ENCODE data around the gene PCBP3.
A peak's percentile ranks its signal among the peaks of the same experiment; 100 is the strongest.
"Not testable (repeated sequence)": the region's sequence is repeated elsewhere in the genome, so short reads cannot be mapped to it uniquely, and the experiment has no call there.

PCBP3 gene

DNA sequence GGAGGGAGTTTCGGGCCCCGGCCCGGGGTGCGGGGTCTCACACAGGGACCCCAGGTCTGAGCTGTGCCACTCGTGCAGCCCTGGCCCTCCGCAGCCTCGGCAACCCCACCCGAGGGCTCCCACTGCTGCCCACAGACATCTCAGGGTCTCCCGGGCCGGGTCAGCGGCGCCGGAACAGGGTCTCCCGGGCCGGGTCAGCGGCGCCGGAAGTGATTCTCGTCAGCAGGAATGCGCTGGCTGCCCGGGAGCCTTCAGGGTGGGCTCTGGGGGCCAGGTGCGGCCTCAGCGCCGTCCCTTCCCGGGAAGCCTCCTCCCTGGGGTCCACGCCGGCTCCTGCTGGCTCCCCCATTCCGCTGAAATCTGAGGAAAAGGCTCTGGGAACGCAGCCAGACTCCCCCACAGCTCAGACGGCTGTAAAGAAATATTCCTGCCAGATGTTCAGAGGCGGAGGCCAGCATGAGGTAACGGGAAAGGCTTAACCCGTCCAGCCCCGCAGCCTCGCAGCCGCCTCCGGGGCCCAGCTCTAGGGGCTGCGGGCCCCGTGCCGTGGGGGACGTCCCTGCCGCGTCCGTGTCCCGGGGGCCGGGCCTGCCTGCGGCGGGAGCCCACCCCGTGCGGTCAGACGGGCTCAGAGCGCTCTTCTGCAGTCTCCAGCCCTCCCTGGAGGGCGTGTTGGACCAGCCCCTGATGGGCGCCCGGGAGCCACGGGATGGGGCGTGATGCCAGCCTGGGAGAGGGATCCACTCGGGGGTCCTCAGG, 329.4 kb downstream of the PCBP3 start:
- DNase-seq (ENCODE audit: extremely low read depth in 1 of 2, low read depth in 1 of 2) = no peak

DNA sequence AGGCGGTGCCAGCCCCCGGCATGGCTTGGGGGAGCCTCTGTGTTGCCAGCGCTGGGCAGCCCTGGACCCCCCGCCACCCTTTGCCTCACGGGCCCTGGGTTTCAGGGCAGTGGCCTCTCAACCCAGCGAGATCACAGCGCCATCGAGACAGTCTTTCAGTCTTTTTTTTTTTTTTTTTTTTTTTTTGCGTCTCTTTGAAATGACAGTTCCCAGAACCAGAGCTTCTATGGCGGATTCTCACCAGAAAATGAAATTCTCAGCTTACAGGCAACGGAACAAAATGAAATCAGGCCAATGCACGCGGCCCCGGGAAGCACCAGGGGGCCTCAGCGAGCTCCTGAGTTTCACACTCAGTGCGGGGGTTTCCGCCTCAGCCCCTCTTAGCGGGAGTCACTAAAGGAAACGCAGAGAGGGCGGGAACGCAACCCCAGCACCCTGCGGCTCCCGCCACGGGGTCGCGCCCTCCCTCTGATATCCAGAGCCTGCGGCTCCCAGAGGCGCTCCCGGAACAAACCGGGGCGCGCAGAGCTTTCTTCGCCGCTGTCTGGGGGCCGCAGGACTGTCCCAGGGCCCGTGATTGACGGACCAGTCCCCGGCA, 330.0 kb downstream of the PCBP3 start:
- peak; percentile 57 to 73 for DNase-seq (ENCODE audit: extremely low read depth in 1 of 2, low read depth in 1 of 2)

DNA sequence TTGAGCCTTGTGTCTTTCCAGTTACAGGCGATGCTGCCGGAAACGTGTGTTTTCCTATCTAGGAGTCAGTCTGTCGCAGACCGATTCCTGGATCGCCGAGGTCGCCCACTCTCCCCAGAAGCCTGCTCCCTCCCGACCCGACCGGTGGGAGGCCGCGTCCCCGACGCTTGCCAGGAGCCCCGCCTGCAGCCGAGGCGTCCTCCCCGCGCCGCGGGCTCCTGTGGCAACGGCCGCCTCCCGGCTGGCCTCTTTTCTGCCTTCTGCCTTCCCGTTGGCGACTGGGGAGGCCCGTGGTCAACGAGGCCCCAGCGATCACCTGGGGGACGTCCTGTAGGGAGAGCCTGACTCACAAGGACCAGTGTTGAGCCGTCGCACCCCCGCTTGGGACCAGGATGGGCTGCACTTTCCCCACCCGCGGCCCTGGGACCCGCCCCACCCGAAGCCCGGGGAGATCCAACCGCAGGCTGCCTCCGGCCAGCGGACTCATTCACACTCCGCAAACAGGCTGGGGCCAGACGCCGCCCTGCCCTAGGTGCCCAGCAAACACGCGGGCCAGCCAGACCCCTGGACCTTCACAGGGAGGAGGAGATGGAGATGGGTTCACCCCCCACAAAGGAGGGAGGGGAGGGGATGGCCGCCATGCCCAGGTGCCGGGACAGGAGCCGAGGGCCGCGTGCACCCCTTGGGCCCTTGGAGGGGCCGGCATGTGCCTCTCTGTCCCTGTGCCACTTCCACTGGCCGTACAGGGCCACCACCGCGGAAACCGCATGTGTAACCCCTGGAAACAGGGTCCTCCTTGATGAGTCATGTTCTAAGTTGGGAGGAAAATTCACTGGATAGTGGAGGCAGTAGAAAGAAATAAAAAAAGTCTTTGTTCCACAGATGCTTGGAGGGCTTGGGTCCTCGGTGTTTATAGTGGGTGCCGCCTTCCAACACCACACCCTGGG, 330.8 kb downstream of the PCBP3 start:
- no peak for DNase-seq (ENCODE audit: extremely low read depth in 1 of 2, low read depth in 1 of 2)

DNA sequence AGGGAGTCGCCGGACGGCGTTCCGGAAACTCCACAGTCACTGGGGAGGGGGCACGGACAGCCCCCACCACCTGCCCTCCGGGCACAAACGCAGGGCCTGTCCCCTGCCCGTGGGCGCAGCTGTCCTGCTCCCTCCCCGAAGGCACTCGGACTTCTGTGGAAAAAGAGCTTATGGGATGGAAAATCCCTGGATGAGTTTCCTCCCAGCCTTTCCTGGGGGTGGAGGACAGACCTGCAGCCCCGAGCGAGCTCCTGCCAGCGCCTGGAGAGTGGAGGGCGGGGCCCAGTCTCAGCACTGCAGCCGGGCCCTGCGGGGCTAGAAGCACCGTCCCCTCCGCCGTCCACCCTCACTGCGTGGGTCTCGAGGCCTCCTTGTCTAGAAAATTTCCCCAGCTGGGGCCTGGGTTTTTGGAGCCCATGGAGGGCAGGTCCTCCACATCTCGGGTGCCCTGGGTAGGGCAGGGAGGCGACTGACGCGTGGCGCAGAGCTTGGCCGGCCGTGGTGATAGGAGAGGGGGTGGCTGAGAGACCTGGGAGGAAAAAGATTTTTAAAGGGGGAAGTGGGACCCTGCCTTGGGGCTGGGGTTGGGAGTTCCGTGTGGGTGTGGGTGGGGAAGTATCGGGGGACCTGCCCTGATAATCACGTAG, 331.6 kb downstream of the PCBP3 start:
- DNase-seq (ENCODE audit: extremely low read depth in 1 of 2, low read depth in 1 of 2) = no peak

DNA sequence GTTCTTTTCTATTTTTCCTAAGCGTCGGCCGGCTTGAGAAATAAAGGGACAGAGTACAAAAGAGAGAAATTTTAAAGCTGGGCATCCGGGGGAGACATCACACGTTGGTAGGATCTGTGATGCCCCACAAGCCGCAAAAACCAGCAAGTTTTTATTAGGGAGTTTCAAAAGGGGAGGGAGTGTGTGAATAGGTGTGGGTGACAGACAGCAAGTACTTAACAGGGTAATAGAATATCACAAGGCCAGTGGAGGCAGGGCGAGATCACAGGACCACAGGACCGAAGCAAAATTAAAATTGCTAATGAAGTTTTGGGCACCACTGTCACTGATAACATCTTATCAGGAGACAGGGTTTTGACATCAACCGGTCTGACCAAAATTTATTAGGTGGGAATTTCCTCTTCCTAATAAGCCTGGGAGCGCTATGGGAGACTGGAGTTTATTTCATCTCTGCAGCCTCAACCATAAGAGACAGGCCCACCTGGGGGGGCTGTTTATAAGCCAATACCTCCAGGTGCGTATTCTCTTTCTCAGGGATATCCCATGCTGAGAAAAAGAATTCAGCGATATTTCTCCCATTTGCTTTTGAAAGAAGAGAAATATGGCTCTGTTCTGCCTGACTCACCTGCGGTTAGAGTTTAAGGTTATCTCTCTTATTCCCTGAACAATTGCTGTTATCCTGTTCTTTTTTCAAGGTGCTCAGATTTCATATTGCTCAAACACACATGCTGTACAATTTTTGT, 332.3 kb downstream of the PCBP3 start:
- DNase-seq (ENCODE audit: extremely low read depth in 1 of 2, low read depth in 1 of 2) = not testable (repeated sequence)

DNA sequence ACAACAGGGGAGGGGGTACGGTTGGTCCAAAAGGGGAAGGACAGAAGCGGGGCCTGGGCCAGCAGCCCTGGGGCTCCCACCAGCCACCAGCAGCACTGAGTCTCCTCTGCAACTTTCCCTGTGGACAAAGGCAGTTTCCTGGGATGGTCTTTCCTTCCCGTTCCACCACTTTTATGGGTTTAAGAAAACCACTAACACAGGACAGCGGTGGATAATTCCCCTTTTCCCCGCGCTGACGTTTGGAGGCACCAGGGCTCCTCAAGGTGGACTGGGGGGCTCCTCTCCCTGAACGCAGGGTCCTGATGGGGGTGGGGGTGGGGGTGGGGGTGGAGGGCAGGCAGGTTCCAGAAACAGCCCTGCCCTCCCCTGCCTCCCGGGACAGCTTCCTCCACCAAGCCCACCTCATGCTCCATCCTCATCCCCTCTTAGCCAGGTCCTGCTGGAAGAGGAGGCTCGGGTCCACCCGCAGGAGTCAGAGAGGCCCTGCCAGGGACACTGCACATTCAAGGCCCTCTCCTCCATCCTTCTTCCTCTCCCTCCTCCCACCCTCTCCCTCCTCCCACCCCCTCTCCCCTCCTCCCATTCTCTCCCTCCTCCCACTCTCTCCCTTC, 333.3 kb downstream of the PCBP3 start:
- DNase-seq (ENCODE audit: extremely low read depth in 1 of 2, low read depth in 1 of 2) = no peak

DNA sequence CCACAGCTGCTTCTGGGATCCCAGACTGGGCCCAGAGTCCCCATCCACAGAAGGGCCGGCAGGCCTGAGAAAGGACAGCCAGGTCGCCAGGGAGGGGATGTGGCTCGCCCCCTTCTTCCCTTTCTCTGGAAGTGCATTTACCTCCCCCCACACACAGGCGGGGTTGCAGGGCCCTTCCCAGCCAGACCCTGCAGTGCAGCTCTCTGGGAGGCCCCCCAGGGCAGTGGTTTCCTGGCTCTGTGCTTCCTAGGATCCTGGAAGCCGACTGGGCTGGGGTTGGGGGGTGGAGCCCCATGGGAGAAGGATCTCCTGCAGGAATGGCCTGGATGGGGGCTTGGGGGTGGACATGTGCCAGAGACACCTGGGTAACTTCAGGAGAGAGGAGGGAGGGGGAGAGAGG, 333.9 kb downstream of the PCBP3 start:
- DNase-seq (ENCODE audit: extremely low read depth in 1 of 2, low read depth in 1 of 2) = no peak

DNA sequence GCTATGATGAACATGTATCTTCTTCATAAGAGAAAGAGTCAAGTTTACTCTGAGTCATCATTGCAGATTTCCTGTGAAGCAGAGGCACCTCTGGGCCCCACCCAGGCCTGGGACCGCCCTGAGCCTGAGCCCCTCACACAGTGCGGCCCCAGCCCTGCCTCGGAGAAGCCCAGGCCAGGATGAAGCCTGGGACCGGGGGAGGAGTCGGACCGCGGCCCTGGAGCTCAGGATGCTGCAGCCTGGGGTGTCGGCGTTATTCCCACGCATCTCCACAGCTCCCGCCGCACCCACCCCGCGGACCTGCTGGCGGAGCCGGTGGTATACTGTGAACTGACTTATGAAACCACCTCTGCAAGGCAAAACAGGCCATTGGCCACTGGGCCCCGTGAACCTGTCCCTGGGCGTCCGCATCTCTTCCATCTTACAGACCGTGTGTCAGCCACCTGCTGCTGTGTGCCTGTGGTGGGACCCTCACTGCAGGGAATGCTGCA, 335.7 kb downstream of the PCBP3 start:
- no peak for DNase-seq (ENCODE audit: extremely low read depth in 1 of 2, low read depth in 1 of 2)

DNA sequence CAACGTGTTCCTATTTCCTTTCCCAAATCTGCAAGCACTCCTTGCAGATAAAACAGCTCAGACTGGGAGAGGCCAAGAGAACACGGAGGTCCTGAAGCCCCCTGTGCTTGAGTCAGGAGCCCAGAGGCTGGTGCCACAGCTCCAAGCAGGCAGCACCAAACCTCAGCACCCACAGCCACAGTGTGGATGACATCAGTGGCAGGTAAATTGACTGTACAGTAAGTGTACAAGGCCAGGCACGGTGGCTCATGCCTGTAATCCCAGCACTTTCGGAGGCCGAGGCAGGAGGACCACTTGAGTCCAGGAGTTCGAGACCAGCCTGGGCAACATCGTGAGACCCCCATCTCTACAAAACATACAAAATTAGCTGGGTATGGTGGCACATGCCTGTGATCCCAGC, 336.1 kb downstream of the PCBP3 start:
- DNase-seq (ENCODE audit: extremely low read depth in 1 of 2, low read depth in 1 of 2) = no peak

DNA sequence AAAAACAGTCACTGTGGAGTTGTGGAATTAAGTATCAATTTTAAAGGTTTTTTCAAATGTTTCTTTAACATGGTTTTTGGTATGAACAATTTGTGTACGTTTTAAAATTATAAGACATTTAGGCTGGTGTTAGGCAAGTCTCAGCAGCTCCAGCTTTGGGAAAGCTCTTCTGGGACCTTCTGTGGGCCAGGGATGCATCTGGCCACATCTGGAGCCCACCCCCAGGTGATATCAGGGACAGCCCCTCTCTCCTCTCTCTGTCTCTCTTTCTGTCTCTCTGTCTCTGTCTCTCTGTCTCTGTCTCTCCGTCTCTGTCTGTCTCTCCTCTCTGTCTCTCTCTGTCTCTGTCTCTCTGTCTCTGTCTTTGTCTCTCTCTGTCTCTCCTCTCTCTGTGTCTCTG, 336.7 kb downstream of the PCBP3 start:
- no peak for DNase-seq (ENCODE audit: extremely low read depth in 1 of 2, low read depth in 1 of 2)

DNA sequence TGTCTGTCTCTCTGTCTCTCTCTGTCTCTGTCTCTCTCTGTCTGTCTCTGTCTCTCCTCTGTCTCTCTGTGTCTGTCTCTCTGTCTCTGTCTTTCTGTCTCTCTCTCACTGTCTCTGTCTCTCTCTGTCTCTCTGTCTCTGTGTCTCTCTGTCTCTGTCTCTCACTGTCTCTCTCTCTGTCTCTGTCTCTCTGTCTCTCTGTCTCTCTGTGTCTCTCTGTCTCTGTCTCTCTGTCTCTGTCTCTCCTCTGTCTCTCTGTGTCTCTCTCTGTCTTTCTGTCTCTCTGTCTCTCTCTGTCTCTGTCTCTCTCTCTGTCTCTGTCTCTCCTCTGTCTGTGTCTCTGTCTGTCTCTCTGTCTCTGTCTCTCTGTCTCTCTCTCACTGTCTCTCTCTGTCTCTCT, 337.2 kb downstream of the PCBP3 start:
- no peak for DNase-seq (ENCODE audit: extremely low read depth in 1 of 2, low read depth in 1 of 2)

DNA sequence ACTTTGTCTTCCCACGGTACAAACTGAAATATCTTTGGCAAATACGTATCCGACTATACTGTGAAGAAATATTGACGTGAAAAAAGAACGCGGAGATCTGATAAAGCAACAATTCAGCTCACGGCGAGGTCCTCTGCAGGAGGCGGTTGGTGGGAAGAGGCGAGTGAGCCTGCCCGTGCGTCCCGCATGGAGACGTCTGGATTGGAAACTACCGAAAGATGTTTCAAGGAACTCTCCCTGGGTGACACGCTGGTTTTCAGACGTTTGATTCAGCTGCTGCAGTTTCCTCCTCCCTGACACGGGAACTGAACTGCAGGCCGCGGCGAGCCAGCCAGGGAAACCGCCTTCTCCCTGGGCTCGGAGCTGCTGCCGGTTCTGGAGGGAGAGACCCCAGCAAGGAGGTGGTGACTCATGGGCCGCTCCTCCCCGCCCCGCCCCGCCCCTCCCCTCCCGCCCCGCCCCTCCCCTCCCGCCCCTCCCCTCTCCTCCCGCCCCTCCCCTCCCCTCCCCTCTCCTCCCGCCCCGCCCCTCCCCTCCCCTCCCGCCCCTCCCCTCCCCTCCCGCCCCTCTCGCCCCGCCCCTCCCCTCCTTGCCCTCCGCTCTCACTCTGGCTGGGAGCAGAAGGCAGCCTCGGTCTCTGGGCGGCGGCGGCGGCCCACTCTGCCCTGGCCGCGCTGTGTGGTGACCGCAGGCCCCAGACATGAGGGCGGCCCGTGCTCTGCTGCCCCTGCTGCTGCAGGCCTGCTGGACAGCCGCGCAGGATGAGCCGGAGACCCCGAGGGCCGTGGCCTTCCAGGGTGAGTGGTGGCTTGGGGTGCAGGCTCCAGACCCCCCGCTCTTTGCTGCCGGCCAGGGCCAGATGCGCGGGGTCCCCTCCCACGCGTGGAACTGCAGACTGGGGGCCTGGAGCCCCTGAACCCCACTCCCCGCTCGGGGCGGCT, 337.9 kb downstream of the PCBP3 start, which contains the start of gene COL6A1:
Gene COL6A1 (plus strand): TSS at position 620 of the 941 bp plus-strand sequence. CDS start 81 bp downstream, at position 701.
- DNase-seq (ENCODE audit: extremely low read depth in 1 of 2, low read depth in 1 of 2) = peak; percentile 32 to 43

DNA sequence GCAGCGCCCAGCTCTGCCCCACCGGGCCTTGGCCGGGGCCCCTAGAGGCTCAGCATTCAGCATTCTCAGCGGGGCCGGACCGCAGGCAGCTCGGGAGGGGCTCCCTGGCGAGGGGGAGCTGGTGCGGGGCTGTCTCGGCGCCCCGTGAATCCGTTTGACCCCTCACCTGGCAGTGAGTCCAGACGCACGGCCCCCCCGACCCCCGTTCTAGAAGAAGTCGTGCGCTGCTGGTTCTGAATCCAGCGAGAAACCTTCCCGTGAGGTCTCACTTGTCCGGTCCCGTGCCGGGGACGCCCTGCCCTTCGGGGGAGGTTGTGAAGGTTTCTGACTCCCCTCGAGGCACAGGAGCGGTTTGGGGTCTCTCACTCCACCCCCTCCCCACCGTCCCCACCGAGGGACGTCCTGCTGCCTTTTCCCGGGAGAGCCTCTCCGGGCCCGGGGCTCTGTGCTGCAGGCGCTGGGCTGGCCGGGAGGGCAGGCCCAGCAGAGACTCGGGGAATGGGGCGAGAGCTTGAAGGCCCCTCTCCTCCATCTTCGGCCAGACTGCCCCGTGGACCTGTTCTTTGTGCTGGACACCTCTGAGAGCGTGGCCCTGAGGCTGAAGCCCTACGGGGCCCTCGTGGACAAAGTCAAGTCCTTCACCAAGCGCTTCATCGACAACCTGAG, 338.7 kb downstream of the PCBP3 start:
- DNase-seq (ENCODE audit: extremely low read depth in 1 of 2, low read depth in 1 of 2) = no peak

DNA sequence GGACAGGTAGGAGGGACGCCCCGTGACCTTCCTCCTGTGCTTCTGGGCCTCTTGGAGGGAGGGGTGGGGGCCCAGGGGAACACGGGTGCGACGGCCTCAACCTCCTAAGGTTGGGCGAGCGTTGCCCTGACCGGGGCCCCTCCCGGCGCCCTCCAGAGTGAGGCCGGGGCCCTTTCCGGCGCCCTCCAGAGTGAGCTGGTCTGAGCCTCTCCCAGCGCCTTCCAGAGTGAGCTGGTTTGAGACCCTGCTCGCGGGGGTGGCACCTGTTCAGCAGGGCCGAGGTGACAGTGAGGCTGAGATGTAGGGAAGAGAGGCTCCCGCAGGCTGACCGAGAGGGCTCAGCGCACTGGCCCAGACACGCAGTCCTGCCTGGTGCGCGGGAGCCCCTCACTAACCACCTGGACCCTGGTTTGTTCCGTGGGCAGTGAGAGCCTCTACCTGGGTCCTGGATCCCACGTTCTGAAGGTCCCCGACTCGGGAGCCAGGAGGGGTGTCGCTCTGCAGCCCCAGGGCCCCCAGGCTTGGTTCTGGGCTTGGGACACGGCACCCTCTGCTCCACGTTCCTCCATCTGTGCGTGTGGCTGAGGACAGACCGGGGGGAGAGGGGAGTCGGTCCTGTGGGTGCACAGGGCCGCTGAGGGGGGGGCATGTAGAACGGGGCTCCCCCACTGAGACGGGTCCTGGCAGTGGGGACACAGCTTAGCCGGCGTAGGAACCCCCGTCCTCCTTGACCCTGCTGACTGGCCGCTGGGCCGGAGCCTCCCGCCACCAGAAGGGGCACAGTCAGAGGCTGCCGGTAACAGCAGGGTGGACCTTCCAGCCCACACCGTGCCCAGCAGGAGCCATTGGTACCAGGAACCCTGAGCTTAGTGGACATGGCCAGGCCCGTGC, 339.5 kb downstream of the PCBP3 start:
- DNase-seq (ENCODE audit: extremely low read depth in 1 of 2, low read depth in 1 of 2) = no peak

DNA sequence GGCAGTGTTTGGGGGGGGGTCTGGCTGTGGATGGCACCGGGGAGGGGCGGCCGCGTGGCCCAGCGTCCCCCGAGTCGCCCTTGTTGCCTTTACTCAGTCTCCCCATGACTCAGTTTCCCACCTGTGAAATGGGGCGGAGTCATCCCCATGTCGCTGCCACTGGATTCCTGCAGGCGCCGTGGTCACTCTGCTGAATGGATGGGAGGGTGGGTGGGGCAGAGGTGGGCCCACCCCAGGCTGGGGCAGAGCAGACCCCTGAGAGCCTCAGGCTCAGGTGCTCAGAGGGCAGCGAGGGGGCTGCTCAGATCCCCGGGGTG, 340.1 kb downstream of the PCBP3 start:
- DNase-seq (ENCODE audit: extremely low read depth in 1 of 2, low read depth in 1 of 2) = no peak

DNA sequence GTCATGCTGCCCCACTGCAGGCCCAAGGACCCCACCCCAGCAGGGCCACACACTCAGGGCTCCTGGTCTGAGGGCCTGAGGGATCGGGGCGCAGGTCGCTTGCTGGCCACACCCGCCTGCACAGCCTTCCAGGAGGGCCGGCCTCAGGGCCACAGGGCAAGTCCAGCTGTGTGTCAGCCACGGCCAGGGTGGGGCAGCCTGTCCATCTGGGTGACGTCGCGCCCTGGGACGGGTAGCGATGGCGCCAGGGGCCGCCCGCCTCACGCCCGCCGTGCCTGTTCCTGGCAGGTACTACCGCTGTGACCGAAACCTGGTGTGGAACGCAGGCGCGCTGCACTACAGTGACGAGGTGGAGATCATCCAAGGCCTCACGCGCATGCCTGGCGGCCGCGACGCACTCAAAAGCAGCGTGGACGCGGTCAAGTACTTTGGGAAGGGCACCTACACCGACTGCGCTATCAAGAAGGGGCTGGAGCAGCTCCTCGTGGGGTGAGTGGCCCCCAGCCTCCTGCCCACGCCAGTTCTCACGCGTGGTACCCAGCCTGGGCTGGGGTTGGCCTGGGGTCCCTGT, 340.5 kb downstream of the PCBP3 start:
- no peak for DNase-seq (ENCODE audit: extremely low read depth in 1 of 2, low read depth in 1 of 2)

DNA sequence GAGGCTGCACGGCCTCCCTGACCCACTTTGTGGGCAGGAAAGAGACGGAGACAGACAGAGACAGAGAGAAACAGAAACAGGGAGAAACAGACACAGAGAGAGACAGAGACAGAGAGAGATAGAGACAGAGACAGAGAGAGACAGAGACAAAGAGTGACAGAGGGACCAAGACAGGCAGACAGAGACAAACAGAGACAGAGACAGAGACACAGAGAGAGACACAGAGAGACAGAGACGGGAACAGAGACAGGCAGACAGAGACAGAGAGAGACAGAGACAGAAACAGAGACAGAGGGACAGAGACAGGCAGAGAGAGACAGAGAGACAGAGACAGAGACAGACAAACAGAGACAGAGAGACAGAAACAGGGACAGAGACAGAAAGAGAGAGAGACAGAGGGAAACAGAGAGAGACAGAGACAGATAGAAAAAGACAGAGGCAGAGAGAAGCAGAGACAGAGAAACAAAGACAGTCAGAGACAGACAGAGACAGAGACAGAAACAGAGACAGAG, 341.1 kb downstream of the PCBP3 start:
- DNase-seq (ENCODE audit: extremely low read depth in 1 of 2, low read depth in 1 of 2) = no peak
